SU-DHL-6 (cell line): ENCODE measurements around the gene NFATC1.

Experiments
- H2AFZ ChIP-seq: fragments of 200-600 bp; sonication (generic); 2 replicates; pipeline ENCODE4 v1.6.1; 2014; ENCODE audit warnings: low read depth, mild to moderate bottlenecking, moderate library complexity, mixed read lengths, antibody characterized with exemption, low read length; ENCODE audit not compliant: severe bottlenecking
- H3F3A ChIP-seq: fragments of 200-600 bp; shearing (Covaris generic); 2 replicates; pipeline ENCODE4 v1.6.0; 2016; ENCODE audit warnings: antibody characterized with exemption, mild to moderate bottlenecking; ENCODE audit not compliant: insufficient read depth
- H3K27ac ChIP-seq: fragments of 200-600 bp; sonication (generic); 2 replicates; pipeline ENCODE4 v1.5.1; 2016; ENCODE audit warnings: low read depth, mild to moderate bottlenecking, low read length, moderate library complexity, mixed read lengths
- H3K27me3 ChIP-seq: fragments of 200-600 bp; sonication (generic), shearing (Covaris generic); 2 replicates; pipeline ENCODE4 v1.6.0; 2014; ENCODE audit warnings: mild to moderate bottlenecking, low read length
- H3K36me3 ChIP-seq: fragments of 200-600 bp; sonication (generic); 2 replicates; pipeline ENCODE4 v1.6.1; 2014; ENCODE audit warnings: mild to moderate bottlenecking, low read length, mixed read lengths
- H3K4me2 ChIP-seq: fragments of 300-600, 200-600 bp; shearing (Covaris generic), sonication (generic); 2 replicates; pipeline ENCODE4 v1.6.0; 2014; ENCODE audit warnings: low read length, low read depth, mild to moderate bottlenecking; ENCODE audit not compliant: poor library complexity, severe bottlenecking
- H3K4me3 ChIP-seq: fragments of 200-600 bp; sonication (generic); 2 replicates; pipeline ENCODE4 v1.5.1; 2014; ENCODE audit warnings: antibody characterized with exemption, low read length, mild to moderate bottlenecking, mixed read lengths; ENCODE audit not compliant: insufficient read depth, poor library complexity, severe bottlenecking
- H3K79me2 ChIP-seq: fragments of 200-600 bp; sonication (generic); 2 replicates; pipeline ENCODE4 v1.6.1; 2014; ENCODE audit warnings: mild to moderate bottlenecking, low read length, moderate library complexity; ENCODE audit not compliant: insufficient read depth
- H3K9ac ChIP-seq: fragments of 200-600 bp; sonication (generic); 2 replicates; pipeline ENCODE4 v1.7.0; 2014; ENCODE audit warnings: mild to moderate bottlenecking, low read length
- H3K9me2 ChIP-seq: fragments of 200-600 bp; sonication (generic); replicated peaks from 2 replicates; pipeline ENCODE4 v1.6.1; 2014; ENCODE audit warnings: low read length; ENCODE audit not compliant: insufficient read depth
- H3K9me3 ChIP-seq: fragments of 200-600 bp; sonication (generic); 2 replicates; pipeline ENCODE4 v1.6.1; 2014; ENCODE audit warnings: low read length, mixed read lengths; ENCODE audit not compliant: insufficient read depth
- H4K20me1 ChIP-seq: fragments of 200-600 bp; sonication (generic); 2 replicates; pipeline ENCODE4 v1.6.1; 2014; ENCODE audit warnings: low read depth, mild to moderate bottlenecking, antibody characterized with exemption, low read length, moderate library complexity, mixed read lengths
- EZH2phosphoT487 ChIP-seq: fragments of 200-600 bp; sonication (generic), shearing (Covaris generic); conservative IDR thresholded peaks from 2 replicates; pipeline ENCODE4 v1.6.1; 2018; ENCODE audit warnings: mild to moderate bottlenecking, antibody characterized with exemption, low read length, moderate library complexity, mixed read lengths
- TF ChIP-seq, protein P1 (sequence below): fragments of 200-600 bp; sonication (generic); IDR thresholded peaks from one replicate; pipeline ENCODE4 v1.5.1; 2017; ENCODE audit warnings: antibody characterized with exemption, mild to moderate bottlenecking, low read length, moderate library complexity; ENCODE audit not compliant: insufficient read depth, poor library complexity, severe bottlenecking

Gene NFATC1

DNA sequence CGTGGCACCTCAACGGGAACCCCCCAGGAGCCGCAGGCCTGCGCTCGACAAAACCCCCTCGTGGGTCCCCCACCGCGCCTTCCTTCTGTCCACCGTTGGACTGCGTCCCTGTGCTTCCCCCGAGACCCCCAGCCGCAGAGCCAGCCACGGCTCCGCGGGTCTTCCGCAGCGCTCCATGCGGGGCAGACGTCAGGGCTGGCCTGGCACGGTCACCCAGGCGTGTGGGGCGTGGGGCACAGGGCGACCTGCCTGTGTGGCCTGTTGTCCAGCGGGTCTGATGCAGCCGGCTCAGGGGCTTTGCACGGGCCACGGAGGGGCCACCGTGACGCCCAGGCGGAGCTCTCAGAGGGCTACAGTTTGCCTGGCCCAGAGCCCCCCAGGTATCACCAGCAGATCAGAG is 11.0 kb downstream of the NFATC1 start:
- Histone ChIP-seq H3K4me2 (no peak overlapping the region), H2AFZ (no peak overlapping the region), H4K20me1 (no peaks in the 10 kb centered on the region), H3K36me3 (no peaks in the 10 kb centered on the region), H3K27ac (no peak overlapping the region), H3F3A (0 out of 2 replicates have a peak, but pooled peaks cover 4% of the 10 kb centered on the region), H3K79me2 (peaks cover 26% of the 10 kb centered on the region; the same call in 1 of the 2 replicates), H3K9me3 (no peaks in the 10 kb centered on the region), H3K9ac (no peak overlapping the region), H3K9me2 (no peaks in the 10 kb centered on the region), H3K27me3 (no peaks in the 10 kb centered on the region), H3K4me3 (no peak overlapping the region)
- TF ChIP-seq EZH2phosphoT487: no peak
- TF ChIP-seq, protein P1, sequence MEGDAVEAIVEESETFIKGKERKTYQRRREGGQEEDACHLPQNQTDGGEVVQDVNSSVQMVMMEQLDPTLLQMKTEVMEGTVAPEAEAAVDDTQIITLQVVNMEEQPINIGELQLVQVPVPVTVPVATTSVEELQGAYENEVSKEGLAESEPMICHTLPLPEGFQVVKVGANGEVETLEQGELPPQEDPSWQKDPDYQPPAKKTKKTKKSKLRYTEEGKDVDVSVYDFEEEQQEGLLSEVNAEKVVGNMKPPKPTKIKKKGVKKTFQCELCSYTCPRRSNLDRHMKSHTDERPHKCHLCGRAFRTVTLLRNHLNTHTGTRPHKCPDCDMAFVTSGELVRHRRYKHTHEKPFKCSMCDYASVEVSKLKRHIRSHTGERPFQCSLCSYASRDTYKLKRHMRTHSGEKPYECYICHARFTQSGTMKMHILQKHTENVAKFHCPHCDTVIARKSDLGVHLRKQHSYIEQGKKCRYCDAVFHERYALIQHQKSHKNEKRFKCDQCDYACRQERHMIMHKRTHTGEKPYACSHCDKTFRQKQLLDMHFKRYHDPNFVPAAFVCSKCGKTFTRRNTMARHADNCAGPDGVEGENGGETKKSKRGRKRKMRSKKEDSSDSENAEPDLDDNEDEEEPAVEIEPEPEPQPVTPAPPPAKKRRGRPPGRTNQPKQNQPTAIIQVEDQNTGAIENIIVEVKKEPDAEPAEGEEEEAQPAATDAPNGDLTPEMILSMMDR: no peak

DNA sequence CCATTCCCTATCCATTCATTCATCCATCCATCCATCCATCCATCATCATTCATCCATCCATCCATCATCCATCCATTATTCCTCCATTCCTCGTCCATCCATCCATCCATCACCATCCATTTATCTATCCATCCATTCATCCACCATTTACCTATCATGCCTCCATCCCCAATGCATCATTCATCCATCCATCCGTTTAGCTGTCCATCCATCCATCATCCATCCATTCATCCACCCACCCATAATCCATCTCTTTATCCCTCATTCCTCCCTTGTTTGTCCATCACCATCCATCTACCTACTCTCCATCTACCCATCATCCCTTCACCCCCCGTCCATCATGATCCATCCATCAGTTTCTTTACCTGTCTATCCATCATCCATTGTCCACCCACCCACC is 13.6 kb downstream of the NFATC1 start:
- TF ChIP-seq, protein P1: no peak
- no peak for TF ChIP-seq EZH2phosphoT487

DNA sequence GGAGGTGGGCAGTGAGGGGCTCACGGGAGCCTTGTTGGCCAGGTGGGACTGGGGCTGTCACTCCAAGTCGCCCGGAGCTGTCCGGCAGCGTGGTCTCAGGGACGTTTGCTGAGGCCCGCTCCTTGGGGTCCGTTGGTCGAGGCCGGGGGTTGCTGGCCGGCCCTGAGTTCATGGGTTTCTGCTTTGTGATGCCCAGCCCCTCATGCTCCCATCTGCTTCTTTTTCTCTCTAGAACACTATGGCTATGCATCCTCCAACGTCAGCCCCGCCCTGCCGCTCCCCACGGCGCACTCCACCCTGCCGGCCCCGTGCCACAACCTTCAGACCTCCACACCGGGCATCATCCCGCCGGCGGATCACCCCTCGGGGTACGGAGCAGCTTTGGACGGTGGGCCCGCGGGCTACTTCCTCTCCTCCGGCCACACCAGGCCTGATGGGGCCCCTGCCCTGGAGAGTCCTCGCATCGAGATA is 14.5 kb downstream of the NFATC1 start:
- Histone ChIP-seq H3K27ac (no peak overlapping the region), H3K9me2 (no peaks in the 10 kb centered on the region), H3F3A (no peaks in the 10 kb centered on the region), H3K9me3 (no peaks in the 10 kb centered on the region), H3K27me3 (no peaks in the 10 kb centered on the region), H3K4me2 (no peak overlapping the region), H4K20me1 (no peaks in the 10 kb centered on the region), H3K9ac (no peak overlapping the region), H3K36me3 (no peaks in the 10 kb centered on the region), H3K4me3 (no peak overlapping the region), H3K79me2 (peaks cover 17% of the 10 kb centered on the region; the same call in 1 of the 2 replicates), H2AFZ (no peak overlapping the region)
- no peak for TF ChIP-seq EZH2phosphoT487
- TF ChIP-seq, protein P1: no peak

More for the DNA sequence above, 13.6 kb downstream of the NFATC1 start:
- Histone ChIP-seq H2AFZ (no peak overlapping the region), H3K4me3 (no peak overlapping the region), H3K9ac (no peak overlapping the region), H3K27ac (no peak overlapping the region), H3F3A (no peaks in the 10 kb centered on the region), H4K20me1 (no peaks in the 10 kb centered on the region), H3K79me2 (peaks cover 22% of the 10 kb centered on the region; the same call in 1 of the 2 replicates), H3K9me2 (no peaks in the 10 kb centered on the region), H3K27me3 (no peaks in the 10 kb centered on the region), H3K36me3 (no peaks in the 10 kb centered on the region), H3K4me2 (no peak overlapping the region), H3K9me3 (no peaks in the 10 kb centered on the region)
